Measurements from ENCODE around the gene CEP164.

DNA sequence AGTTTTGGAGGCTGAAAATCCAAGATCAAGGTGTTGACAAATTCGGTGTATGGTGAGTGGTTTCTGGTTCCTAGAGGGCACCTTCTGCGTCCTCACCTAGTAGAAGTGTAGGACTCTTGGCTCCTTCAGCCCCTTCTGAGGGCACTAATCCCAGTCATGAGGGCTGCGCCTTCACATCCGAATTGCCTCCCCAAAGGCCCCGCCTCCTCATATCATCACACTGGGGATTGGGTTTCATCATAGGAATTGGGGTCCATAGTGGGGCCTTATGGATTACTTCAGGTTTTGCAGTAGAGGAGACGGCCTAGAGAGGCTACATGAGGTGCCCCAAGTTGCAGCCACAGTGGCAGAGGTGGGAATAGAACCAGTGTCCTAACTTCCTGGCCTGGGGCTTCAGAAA lies 87.1 kb downstream of the CEP164 start:
- TF ChIP-seq, protein P1, sequence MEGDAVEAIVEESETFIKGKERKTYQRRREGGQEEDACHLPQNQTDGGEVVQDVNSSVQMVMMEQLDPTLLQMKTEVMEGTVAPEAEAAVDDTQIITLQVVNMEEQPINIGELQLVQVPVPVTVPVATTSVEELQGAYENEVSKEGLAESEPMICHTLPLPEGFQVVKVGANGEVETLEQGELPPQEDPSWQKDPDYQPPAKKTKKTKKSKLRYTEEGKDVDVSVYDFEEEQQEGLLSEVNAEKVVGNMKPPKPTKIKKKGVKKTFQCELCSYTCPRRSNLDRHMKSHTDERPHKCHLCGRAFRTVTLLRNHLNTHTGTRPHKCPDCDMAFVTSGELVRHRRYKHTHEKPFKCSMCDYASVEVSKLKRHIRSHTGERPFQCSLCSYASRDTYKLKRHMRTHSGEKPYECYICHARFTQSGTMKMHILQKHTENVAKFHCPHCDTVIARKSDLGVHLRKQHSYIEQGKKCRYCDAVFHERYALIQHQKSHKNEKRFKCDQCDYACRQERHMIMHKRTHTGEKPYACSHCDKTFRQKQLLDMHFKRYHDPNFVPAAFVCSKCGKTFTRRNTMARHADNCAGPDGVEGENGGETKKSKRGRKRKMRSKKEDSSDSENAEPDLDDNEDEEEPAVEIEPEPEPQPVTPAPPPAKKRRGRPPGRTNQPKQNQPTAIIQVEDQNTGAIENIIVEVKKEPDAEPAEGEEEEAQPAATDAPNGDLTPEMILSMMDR (IDR thresholded peaks at IDR 0.05; ENCODE audit: low read depth, low read length, poor library complexity, severe bottlenecking): no peak
- TF ChIP-seq EZH2phosphoT487 (IDR thresholded peaks at IDR 0.05; ENCODE audit: borderline replicate concordance, low read length): no peak
